Measurements from ENCODE around the gene HOXD11. TPM values are rescaled to one million over a fixed set of nuclear protein-coding genes. Genes with fewer than 3 reads are reported as not detected.

HOXD11 gene
- total RNA-seq, 4 donors from 2014 or later = 0.24 TPM; not detected in 3

- no peak overlapping the region for H3K27ac ChIP-seq
- in situ Hi-C loops (cut with MboI; ENCODE audit: low sequenced_read_pairs in 4 of 4) = loop anchor here in 2 of 4 donors (25.0 kb wide), 1 partner anchor 727 kb away; no protein-coding TSS in a partner anchor
- H3K9me3 ChIP-seq = no peaks in the 10 kb centered on the region
- peaks cover 96 to 98% (median 97%) of the 10 kb centered on the region in 3 donors for H3K27me3 ChIP-seq
- ATAC-seq (no peak), DNase-seq (no peak)
- H3K4me1 ChIP-seq = peaks cover 6 to 12% of the 10 kb centered on the region in 2 donors
- no peaks in the 10 kb centered on the region for H3K36me3 ChIP-seq
- no peak for TF ChIP-seq POLR2A (IDR thresholded peaks at IDR 0.05)
- intact Hi-C loops (cut with DNase I; ENCODE audit: low total_unique reads) = no loop called here
- no peak overlapping the region for H3K4me3 ChIP-seq
Measured at GRCh38 chr2:176088937-176089842, 17.9 kb upstream of the HOXD11 start.

- TF ChIP-seq POLR2A (IDR thresholded peaks at IDR 0.05) = no peak
- TF ChIP-seq, protein P1, sequence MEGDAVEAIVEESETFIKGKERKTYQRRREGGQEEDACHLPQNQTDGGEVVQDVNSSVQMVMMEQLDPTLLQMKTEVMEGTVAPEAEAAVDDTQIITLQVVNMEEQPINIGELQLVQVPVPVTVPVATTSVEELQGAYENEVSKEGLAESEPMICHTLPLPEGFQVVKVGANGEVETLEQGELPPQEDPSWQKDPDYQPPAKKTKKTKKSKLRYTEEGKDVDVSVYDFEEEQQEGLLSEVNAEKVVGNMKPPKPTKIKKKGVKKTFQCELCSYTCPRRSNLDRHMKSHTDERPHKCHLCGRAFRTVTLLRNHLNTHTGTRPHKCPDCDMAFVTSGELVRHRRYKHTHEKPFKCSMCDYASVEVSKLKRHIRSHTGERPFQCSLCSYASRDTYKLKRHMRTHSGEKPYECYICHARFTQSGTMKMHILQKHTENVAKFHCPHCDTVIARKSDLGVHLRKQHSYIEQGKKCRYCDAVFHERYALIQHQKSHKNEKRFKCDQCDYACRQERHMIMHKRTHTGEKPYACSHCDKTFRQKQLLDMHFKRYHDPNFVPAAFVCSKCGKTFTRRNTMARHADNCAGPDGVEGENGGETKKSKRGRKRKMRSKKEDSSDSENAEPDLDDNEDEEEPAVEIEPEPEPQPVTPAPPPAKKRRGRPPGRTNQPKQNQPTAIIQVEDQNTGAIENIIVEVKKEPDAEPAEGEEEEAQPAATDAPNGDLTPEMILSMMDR (IDR thresholded peaks at IDR 0.05 in 4 of 5, conservative IDR thresholded peaks at IDR 0.05 in 1 of 5) = no peak
- no peaks in the 10 kb centered on the region for H3K36me3 ChIP-seq
- peaks cover 3 to 12% of the 10 kb centered on the region in 2 donors for H3K4me1 ChIP-seq
- no peak for DNase-seq
- intact Hi-C loops (cut with DNase I; ENCODE audit: low total_unique reads) (no loop called here), in situ Hi-C loops (cut with MboI; ENCODE audit: low sequenced_read_pairs in 4 of 4) (loop anchor here in 2 of 4 donors (10.0 to 25.0 kb wide), 2 partner anchors 405 to 728 kb away; no protein-coding TSS in a partner anchor)
- H3K9me3 ChIP-seq = no peaks in the 10 kb centered on the region
- no peak overlapping the region for H3K4me3 ChIP-seq
- H3K27me3 ChIP-seq = peaks cover 96 to 98% (median 97%) of the 10 kb centered on the region in 3 donors
- H3K27ac ChIP-seq = no peak overlapping the region
- ATAC-seq = no peak
Measured at GRCh38 chr2:176089843-176090395, 17.2 kb upstream of the HOXD11 start.

GRCh38 chr2:176090862-176091261 lies 16.2 kb upstream of the HOXD11 start:
- no peak for TF ChIP-seq POLR2A (IDR thresholded peaks at IDR 0.05)
- TF ChIP-seq, protein P1 (IDR thresholded peaks at IDR 0.05 in 4 of 5, conservative IDR thresholded peaks at IDR 0.05 in 1 of 5) = no peak
- intact Hi-C loops (cut with DNase I; ENCODE audit: low total_unique reads) = no loop called here
- Histone ChIP-seq H3K27me3 (peaks cover 96 to 98% (median 97%) of the 10 kb centered on the region in 3 donors), H3K36me3 (no peaks in the 10 kb centered on the region), H3K4me1 (peaks cover 3 to 6% of the 10 kb centered on the region in 2 donors), H3K9me3 (no peaks in the 10 kb centered on the region), H3K4me3 (no peak overlapping the region), H3K27ac (no peak overlapping the region)
- no peak for DNase-seq
- ATAC-seq = no peak
- in situ Hi-C loops (cut with MboI; ENCODE audit: low sequenced_read_pairs in 4 of 4) = loop anchor here in 2 of 4 donors (10.0 to 25.0 kb wide), 2 partner anchors 406 to 729 kb away; no protein-coding TSS in a partner anchor

DNA sequence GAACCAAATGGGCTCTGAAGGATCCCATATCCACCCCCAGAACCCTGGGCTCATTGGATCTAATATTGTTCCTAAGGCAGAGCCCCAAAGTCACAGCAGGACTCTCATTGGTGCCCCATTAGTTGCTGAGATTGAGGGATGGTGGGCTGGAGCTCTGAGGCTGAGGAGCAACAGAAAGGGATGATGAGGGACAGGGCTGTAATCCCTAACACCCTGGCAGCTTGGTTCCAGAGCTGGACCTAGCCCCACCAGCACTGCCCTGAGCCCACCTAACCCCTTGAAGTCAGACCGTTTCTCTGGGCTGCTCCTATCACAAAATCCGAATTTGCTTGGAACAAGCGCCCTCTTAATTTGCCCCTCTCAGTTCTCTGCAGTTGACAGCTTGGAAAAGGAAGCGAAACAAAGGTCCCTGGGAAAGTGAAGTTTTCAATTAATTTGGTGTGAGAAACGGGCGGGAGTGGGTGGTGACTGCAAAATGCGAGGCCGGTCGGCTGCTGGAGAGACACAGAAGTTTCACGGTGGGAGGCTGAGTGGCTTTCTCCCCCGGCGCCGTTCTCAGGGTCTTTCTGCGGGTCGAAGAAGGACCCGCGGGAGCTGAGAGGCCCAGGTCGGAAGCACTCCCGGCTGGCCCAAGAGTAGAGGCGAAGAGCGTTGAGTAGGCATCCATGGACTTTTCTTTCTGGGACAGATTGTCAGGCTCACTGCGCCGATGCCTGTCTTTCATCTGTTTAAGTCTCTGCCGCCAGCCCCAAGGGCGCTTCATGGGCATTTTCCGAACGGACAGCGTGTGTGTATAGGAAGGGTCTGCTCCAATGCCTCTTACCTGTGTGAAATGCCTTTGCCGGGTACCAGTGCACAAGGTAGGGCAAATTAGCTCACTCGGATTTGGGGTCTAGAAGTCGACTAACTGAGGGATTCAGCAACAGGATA lies 15.5 kb upstream of the HOXD11 start:
- Histone ChIP-seq H3K27ac (no peak overlapping the region), H3K36me3 (no peaks in the 10 kb centered on the region), H3K9me3 (no peaks in the 10 kb centered on the region), H3K4me1 (peaks cover 3 to 6% of the 10 kb centered on the region in 2 donors), H3K4me3 (no peak overlapping the region), H3K27me3 (peaks cover 96 to 98% (median 98%) of the 10 kb centered on the region in 3 donors)
- no peak for TF ChIP-seq POLR2A (IDR thresholded peaks at IDR 0.05)
- TF ChIP-seq, protein P1 (IDR thresholded peaks at IDR 0.05 in 4 of 5, conservative IDR thresholded peaks at IDR 0.05 in 1 of 5) = no peak
- intact Hi-C loops (cut with DNase I; ENCODE audit: low total_unique reads) = loop anchor here (2.0 kb wide), 1 partner anchor 17 kb away; no protein-coding TSS in a partner anchor
- in situ Hi-C loops (cut with MboI; ENCODE audit: low sequenced_read_pairs in 4 of 4) = loop anchor here in 2 of 4 donors (10.0 to 25.0 kb wide), 2 partner anchors 407 to 729 kb away; no protein-coding TSS in a partner anchor
- no peak for DNase-seq
- no peak for ATAC-seq

Measured in gastrocnemius medialis (tissue), 4 donors.